Stimulated activated CD8-positive, alpha-beta memory T cell treated with anti-CD3 and anti-CD28 coated beads, Interleukin-7, amount 100 ng/mL, for 1 hour (primary cell): ENCODE data around the gene KRTAP9-9.
"Not testable (repeated sequence)": the region's sequence is repeated elsewhere in the genome, so short reads cannot be mapped to it uniquely, and the experiment has no call there.

ENCODE experiments used
- DNase-seq, 2 donors: peaks; one replicate each; pipeline ENCODE4 v3.0.0-alpha.2; 2020; ENCODE audit warnings: low read depth in 2 of 2

Gene KRTAP9-9

GRCh38 chr17:41265078-41265477 is 9.9 kb downstream of the KRTAP9-9 start, which contains the start of gene KRTAP9-6:
TSS of gene KRTAP9-6 (plus strand) at chr17:41265378. CDS start at chr17:41265378, 0 bp downstream.
- DNase-seq, result no peak

- DNase-seq, result no peak
These were observed 12.5 kb downstream of the KRTAP9-9 start for GRCh38 chr17:41267711-41268110.

DNA sequence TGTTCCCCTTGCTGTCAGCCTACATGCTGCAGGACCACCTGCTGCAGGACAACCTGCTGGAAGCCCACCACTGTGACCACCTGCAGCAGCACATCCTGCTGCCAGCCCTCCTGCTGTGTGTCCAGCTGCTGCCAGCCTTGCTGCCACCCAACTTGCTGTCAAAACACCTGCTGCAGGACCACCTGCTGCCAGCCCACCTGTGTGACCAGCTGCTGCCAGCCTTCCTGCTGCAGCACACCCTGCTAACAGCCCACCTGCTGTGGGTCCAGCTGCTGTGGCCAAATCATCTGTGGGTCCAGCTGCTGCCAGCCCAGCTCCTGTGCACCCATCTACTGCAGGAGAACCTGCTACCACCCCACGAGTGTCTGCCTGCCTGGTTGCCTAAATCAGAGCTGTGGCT is 16.1 kb downstream of the KRTAP9-9 start:
- not testable (repeated sequence) for DNase-seq

DNA sequence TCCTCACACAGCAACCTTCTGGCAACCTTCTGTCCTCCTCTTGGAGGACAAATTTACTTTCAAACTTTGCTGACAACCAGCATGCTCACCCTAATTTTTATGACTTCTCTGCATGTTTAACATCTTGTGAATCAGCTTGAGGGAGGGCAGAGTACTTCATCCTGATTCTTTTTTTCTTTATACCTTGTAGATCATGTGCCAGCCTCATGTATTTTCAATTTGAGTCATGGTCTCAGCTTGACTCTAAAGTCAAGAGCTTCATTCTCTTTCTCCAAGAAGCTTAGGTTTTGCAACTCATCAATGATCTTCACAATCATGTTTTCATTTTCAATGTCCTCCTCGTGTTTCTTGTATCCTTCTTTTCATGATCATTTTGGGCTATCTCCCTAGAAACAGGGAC is 16.7 kb downstream of the KRTAP9-9 start:
- no peak for DNase-seq

GRCh38 chr17:41275648-41276190 is 20.5 kb downstream of the KRTAP9-9 start, which contains the start of gene KRTAP9-7:
TSS of gene KRTAP9-7 (plus strand) at chr17:41275698. CDS start at chr17:41275698, 0 bp downstream.
- not testable (repeated sequence) for DNase-seq

GRCh38 chr17:41278176-41278955 is 23.2 kb downstream of the KRTAP9-9 start:
- DNase-seq, result no peak

- no peak for DNase-seq
These were observed 28.9 kb downstream of the KRTAP9-9 start for GRCh38 chr17:41284043-41284442.

- DNase-seq, result no peak
These were observed 29.4 kb downstream of the KRTAP9-9 start for GRCh38 chr17:41284546-41284945.

- no peak for DNase-seq
These were observed 31.9 kb downstream of the KRTAP9-9 start for GRCh38 chr17:41287050-41287449.

DNA sequence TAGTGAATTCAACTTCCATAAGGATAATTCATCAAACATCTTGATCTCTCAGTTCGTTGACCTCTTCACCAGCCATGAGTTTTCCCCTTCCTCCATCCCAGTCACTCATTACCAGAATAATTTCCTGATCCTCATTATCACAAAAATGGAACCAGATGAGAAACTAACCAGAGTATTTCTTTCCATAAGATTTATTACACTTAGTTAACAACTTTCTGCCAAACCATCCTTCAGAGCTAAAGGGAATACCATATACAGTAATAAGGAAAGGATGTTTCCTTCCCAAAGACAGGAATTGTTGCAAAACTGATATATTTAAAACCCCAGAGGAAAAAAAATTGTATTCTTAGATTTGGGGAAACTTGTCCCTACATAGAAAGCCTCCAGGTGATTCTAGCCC is 38.8 kb downstream of the KRTAP9-9 start:
- no peak for DNase-seq

DNA sequence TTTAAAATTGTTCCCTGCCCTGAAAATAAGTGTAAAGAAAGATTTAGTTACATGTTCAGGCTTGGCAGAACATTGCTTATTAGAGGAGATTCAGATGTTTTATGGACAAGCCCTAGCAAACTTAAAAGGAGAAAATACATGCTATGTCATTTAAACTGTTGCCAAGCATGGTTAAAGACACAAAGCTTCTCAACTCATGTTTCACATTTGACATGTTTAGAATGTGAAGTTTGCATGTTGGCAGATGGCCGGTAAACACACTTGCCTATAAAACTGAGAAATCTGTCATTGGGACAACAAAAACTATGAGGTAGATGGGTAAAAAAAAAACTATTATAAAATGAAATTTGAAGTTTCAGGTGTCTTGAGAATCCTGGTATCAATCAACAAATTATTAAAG is 41.7 kb downstream of the KRTAP9-9 start:
- DNase-seq, result no peak

GRCh38 chr17:41298458-41299135 is 43.4 kb downstream of the KRTAP9-9 start:
- DNase-seq, result no peak

- DNase-seq, result no peak
These were observed 46.1 kb downstream of the KRTAP9-9 start for GRCh38 chr17:41301204-41301790.

DNA sequence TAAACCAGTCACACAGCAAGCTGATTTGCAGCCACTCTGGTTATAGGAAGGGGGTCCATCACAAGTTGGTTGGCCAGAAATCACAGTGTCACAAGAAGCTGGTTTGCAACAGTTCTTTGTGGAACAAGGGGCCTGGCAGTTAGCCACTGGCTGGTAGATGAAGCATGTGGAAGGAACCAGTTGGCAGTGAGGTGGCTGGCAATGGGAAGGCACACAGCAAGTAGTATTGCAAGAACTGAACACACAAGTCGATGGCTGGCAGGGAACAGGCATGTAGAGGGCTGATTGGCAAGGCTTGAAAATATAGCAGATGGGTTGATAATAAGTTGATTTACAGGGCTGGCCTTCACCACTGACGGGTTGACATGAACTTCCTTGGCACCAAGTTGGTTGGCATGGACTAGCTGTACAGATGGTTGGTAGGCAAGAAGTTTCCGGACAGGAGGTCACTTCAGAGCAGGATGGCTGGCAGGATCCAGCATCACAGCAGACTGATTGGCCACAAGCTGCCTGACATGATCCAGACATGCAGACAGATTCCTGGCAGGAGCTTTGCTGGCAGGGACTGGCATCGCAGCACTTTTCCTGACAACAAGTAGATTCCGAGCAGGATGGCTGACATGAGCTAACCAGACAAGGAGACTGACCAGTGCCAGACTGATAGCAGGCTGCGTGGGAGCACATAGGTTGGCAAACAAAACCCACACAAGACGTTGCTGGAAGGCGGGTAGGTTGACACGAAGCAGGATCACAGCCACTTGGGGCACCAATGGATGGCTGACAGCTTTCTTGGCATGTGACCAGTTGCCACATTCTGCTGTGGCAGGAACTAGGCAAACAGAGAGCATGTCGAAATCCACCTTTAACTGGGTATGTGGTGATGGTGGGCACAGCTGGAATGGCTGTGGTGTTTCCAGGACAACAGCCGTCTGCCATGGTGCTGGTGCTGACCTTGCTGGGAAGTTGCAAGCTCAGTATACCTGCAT is 47.0 kb downstream of the KRTAP9-9 start, which contains the start of gene KRTAP29-1:
Gene KRTAP29-1 (minus strand): TSS at position 936 of the 986 bp plus-strand sequence. CDS start 0 bp downstream, at position 936.
- DNase-seq, result no peak

DNA sequence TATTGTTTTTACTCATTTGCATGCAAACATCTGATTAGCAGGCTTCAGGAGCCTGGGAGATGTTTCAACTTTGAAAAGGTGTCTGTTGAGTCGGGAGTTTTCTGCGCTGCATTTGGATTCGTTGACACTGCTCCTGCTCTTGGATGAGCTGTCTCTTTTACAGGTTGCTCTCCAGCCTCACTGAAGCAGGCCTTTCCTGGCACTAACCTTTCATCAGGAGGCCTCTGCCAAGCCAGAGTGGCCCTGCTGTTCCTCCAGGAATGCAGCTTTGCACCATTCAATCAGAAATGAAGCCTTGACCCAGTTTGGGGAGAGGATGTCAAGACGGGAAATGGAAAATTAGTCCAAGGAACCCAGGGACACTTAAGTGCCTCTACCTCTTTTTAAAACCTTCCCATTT is 47.8 kb downstream of the KRTAP9-9 start:
- DNase-seq, result no peak

- DNase-seq, result no peak
These were observed 48.9 kb downstream of the KRTAP9-9 start for GRCh38 chr17:41304091-41304490.
